A549 (cell line): ENCODE measurements around the gene SMG1. TPM values are rescaled to one million over a fixed set of nuclear protein-coding genes. Genes with fewer than 3 reads are reported as not detected.

Source experiments
- ATAC-seq, 2 experiments: fragments of 200-7000 bp in 1 of 2; fragments of >200 bp in 1 of 2; cut with Nextera tagmentation in 1 of 2; cut with Tn5 transposase in 1 of 2; 3 replicates each; pipeline versions ENCODE4 v1.8.0 to v1.9.1; 2018 to 2020; ENCODE audit warnings: mild to moderate bottlenecking in 1 of 2, moderate library complexity in 1 of 2
- CTCF ChIA-PET: fragments of 300-600 bp; sonication (Branson Sonifier 250); formaldehyde crosslinking; extraction: SDS; loops from one replicate; lab custom pipeline; 2021; ENCODE audit warnings: antibody characterized with exemption, inconsistent platforms; lab: Yijun Ruan, JAX
- POLR2A ChIA-PET: fragments of 350-600 bp; formaldehyde crosslinking; extraction: SDS; loops from one replicate; lab custom pipeline; 2021; ENCODE audit warnings: antibody characterized with exemption, inconsistent platforms; lab: Yijun Ruan, JAX
- DNase-seq, 2 experiments: peaks; one replicate each; pipeline versions ENCODE4 v3.0.0 to v3.0.0-alpha.2; 2011 to 2016; ENCODE audit warnings: low read depth in 1 of 2, low spot score in 1 of 2
- FAIRE-seq: peaks from 2 replicates; lab custom pipeline; 2011; peaks lifted over from hg19 to GRCh38; lab: Jason Lieb, UNC
- H3K27ac ChIP-seq, 2 experiments: fragments of >200 bp; sonication (Bioruptor Twin); formaldehyde crosslinking; 3 replicates each; pipeline ENCODE4 v1.5.1; 2016 to 2017
- H3K4me1 ChIP-seq: fragments of >200 bp; sonication (Bioruptor Twin); formaldehyde crosslinking; 3 replicates; pipeline ENCODE4 v1.6.1; 2016
- H3K4me2 ChIP-seq: fragments of >200 bp; sonication (Bioruptor Twin); formaldehyde crosslinking; 3 replicates; pipeline ENCODE4 v1.6.1; 2016
- H3K4me3 ChIP-seq: fragments of >200 bp; sonication (Bioruptor Twin); formaldehyde crosslinking; 3 replicates; pipeline ENCODE4 v1.5.1; 2016
- H3K9me3 ChIP-seq: fragments of >200 bp; sonication (Bioruptor Twin); formaldehyde crosslinking; 3 replicates; pipeline ENCODE4 v1.6.1; 2016
- ATOH8 ChIP-seq: fragments of 250-450 bp; sonication (Bioruptor Pico); IDR thresholded peaks from 2 replicates; pipeline ENCODE4 v1.5.0; 2020; ENCODE audit warnings: low read depth, mild to moderate bottlenecking, moderate library complexity
- CBX8 ChIP-seq: fragments of 200-600 bp; sonication (generic); IDR thresholded peaks from 2 replicates; pipeline ENCODE4 v1.6.1; 2016
- CEBPB ChIP-seq, 2 experiments: fragments of >200 bp in 1 of 2; sonication (Bioruptor Twin) in 1 of 2; formaldehyde crosslinking in 1 of 2; IDR thresholded peaks; 2 replicates each; pipeline ENCODE4 v1.6.1; 2012 to 2016
- CHD2 ChIP-seq: fragments of 150-350 bp; IDR thresholded peaks from 2 replicates; pipeline ENCODE4 v1.6.1; 2014; ENCODE audit warnings: low read length; ENCODE audit not compliant: partially characterized antibody
- CTCF ChIP-seq: fragments of >200 bp; sonication (Bioruptor Twin); formaldehyde crosslinking; IDR thresholded peaks from 3 replicates; pipeline ENCODE4 v1.5.1; 2016
- HDAC2 ChIP-seq: fragments of 200-600 bp; sonication (generic); IDR thresholded peaks from 2 replicates; pipeline ENCODE4 v1.6.1; 2016
- HMGXB4 ChIP-seq: fragments of 250-450 bp; sonication (Bioruptor Pico); IDR thresholded peaks from 2 replicates; pipeline ENCODE4 v1.5.0; 2021; ENCODE audit warnings: mild to moderate bottlenecking, moderate library complexity, borderline replicate concordance
- HOXA7 ChIP-seq: fragments of 250-450 bp; sonication (Bioruptor Pico); IDR thresholded peaks from 2 replicates; pipeline ENCODE4 v1.5.0; 2020; ENCODE audit warnings: mild to moderate bottlenecking, moderate library complexity
- NPAS2 ChIP-seq: fragments of 250-450 bp; sonication (Bioruptor Pico); IDR thresholded peaks from 2 replicates; pipeline ENCODE4 v1.8.0; 2022; ENCODE audit warnings: mild to moderate bottlenecking, moderate library complexity, borderline replicate concordance
- POLR2A ChIP-seq: IDR thresholded peaks from 2 replicates; pipeline ENCODE4 v1.6.1; 2012; ENCODE audit warnings: mild to moderate bottlenecking, low read length
- REST ChIP-seq: fragments of 200-600 bp; sonication (generic); IDR thresholded peaks from 2 replicates; pipeline ENCODE4 v1.6.1; 2016; ENCODE audit warnings: antibody characterized with exemption, mild to moderate bottlenecking, moderate library complexity
- RFX5 ChIP-seq: fragments of 450-650 bp; IDR thresholded peaks from 2 replicates; pipeline ENCODE4 v1.7.1; 2014; ENCODE audit warnings: antibody characterized with exemption, mild to moderate bottlenecking, moderate library complexity
- TP53 ChIP-seq: fragments of 250-450 bp; sonication (Bioruptor Pico); IDR thresholded peaks from 2 replicates; pipeline ENCODE4 v1.5.0; 2021; ENCODE audit warnings: mild to moderate bottlenecking, moderate library complexity
- ZSCAN20 ChIP-seq: fragments of 250-450 bp; sonication (Bioruptor Pico); IDR thresholded peaks from 2 replicates; pipeline ENCODE4 v1.8.0; 2022; ENCODE audit warnings: mild to moderate bottlenecking, moderate library complexity
- WGBS: methylation state at CpG from one replicate; pipeline ENCODE4 v1.1.6; 2017; ENCODE audit errors: missing lambda C conversion rate; 5-methylcytosine and 5-hydroxymethylcytosine counted together
- polyA plus RNA-seq, 4 experiments: library from polyadenylated mRNA; depleted of rRNA in 3 of 4; stranded (reverse); fragments of >200 nt; fragmentation: RNase III in 1 of 4; extraction: RNeasy Plus Mini Kit Qiagen cat#74134 plus additional on column Dnase treatment in 1 of 4; gene quantifications; 2 replicates in 3 of 4; 3 replicates in 1 of 4; pipeline ENCODE4 v1.2.3, GENCODE V29; 2011 to 2017

Gene SMG1
- polyA plus RNA-seq, 2 of the 4 experiments (the other 2 are of a cell fraction) = 15.7 to 63.8 TPM

- ChIA-PET POLR2A (no interaction called here), CTCF (interaction anchor here (3.7 kb wide), 1 partner anchor 10 kb away, joined by 22 read pairs; the partner anchor contains the start of gene ARL6IP1)
- Histone ChIP-seq H3K27ac (no peak overlapping the region), H3K9me3 (no peaks in the 10 kb centered on the region), H3K4me1 (no peaks in the 10 kb centered on the region), H3K4me3 (no peak overlapping the region), H3K4me2 (no peak overlapping the region)
- WGBS = 86% methylated on average over 3 of the region's 3 CpGs
- no peak for DNase-seq
- FAIRE-seq = no peak
- TF ChIP-seq POLR2A (no peak), RFX5 (no peak), REST (no peak), CEBPB (IDR thresholded peaks at IDR 0.05) (no peak), HDAC2 (no peak)
- ATAC-seq = no peak
Measured at GRCh38 chr16:18811925-18812324, 114.3 kb downstream of the SMG1 start.

- CTCF ChIA-PET = interaction anchor here (1.2 to 3.7 kb wide), 2 partner anchors 8 to 160 kb away, joined by 4 to 22 read pairs; partner anchors contain the start of gene ARL6IP1
- no peak overlapping the region for H3K4me2 ChIP-seq
- H3K9me3 ChIP-seq = no peaks in the 10 kb centered on the region
- no peak for ATAC-seq
- no peak overlapping the region for H3K4me3 ChIP-seq
- no peak overlapping the region for H3K27ac ChIP-seq
- DNase-seq = no peak
- POLR2A ChIA-PET = interaction anchor here (1.0 kb wide), 1 partner anchor 19 kb away, joined by 3 read pairs; the partner anchor contains the start of gene RPS15A
- 100% methylated on average over 13 of the region's 13 CpGs for WGBS
- no peak for FAIRE-seq
- TF ChIP-seq CBX8 (no peak), ZSCAN20 (CRISPR knock-in tag) (no peak), POLR2A (no peak), TP53 (CRISPR knock-in tag) (no peak), CHD2 (no peak), NPAS2 (no peak), ATOH8 (CRISPR knock-in tag) (no peak), CTCF (no peak), HOXA7 (CRISPR knock-in tag) (no peak), HMGXB4 (CRISPR knock-in tag) (no peak)
- H3K4me1 ChIP-seq = peaks cover 16% of the 10 kb centered on the region
Measured at GRCh38 chr16:18809165-18809564, 117.0 kb downstream of the SMG1 start.
